Measurements from ENCODE around the gene SFXN2.
"Not testable (repeated sequence)": the region's sequence is repeated elsewhere in the genome, so short reads cannot be mapped to it uniquely, and the experiment has no call there.

DNA sequence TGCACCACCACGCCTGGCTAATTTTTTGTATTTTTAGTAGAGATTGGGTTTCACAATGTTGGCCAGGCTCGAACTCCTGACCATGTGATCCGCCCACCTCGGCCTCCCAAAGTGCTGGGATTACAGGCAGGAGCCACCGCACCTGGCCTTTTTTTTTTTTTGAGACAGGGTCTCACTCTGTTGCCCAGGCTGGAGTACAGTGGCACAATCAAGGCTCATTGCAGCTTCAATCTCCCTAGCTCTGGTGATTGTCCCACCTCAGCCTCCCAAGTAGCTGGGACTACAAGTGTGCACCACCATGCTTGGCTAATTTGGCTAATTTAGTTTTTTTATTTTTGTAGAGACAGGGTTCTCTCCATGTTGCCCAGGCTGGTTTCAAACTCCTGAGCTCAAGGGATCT, 27.9 kb downstream of the SFXN2 start:
- not testable (repeated sequence) for TF ChIP-seq CTCF (IDR thresholded peaks at IDR 0.05; ENCODE audit: insufficient read depth, low read length); GABPA (IDR thresholded peaks at IDR 0.05; ENCODE audit: low read depth); POLR2AphosphoS5 (IDR thresholded peaks at IDR 0.05; ENCODE audit: low read depth); SPI1 (IDR thresholded peaks at IDR 0.05; ENCODE audit: borderline replicate concordance, low read depth)

All from HL-60 (cell line).